Activated CD8-positive, alpha-beta memory T cell treated with anti-CD3 and anti-CD28 coated beads, Interleukin-2, amount 50 U/mL, for 24 hours (primary cell): ENCODE measurements around the gene HDC.

Experiments used
- DNase-seq: peaks from one replicate; pipeline ENCODE4 v3.0.0-alpha.2; 2020; ENCODE audit errors: extremely low read depth

HDC gene, protein sequence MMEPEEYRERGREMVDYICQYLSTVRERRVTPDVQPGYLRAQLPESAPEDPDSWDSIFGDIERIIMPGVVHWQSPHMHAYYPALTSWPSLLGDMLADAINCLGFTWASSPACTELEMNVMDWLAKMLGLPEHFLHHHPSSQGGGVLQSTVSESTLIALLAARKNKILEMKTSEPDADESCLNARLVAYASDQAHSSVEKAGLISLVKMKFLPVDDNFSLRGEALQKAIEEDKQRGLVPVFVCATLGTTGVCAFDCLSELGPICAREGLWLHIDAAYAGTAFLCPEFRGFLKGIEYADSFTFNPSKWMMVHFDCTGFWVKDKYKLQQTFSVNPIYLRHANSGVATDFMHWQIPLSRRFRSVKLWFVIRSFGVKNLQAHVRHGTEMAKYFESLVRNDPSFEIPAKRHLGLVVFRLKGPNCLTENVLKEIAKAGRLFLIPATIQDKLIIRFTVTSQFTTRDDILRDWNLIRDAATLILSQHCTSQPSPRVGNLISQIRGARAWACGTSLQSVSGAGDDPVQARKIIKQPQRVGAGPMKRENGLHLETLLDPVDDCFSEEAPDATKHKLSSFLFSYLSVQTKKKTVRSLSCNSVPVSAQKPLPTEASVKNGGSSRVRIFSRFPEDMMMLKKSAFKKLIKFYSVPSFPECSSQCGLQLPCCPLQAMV

DNA sequence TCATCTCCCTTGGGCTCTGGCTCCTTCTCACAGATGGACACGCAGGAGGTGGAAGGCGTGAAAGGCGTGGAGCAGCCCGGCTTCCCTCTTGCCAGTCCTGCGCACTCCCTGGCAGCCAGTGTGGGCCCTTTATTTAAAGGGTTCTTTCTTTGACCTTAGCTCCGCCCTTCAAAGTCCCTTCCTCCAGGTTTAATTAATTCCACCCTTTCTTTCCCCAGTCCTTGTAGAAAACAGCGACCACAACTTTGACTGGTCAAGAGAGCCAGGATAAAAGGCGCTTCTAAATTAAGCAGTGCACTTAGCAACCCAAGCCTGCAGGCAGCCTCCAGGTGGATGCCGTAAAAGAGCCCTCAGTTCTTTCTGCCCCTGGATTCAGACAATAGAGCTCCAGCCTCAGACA, at the start of gene HDC:
Gene HDC, minus strand, starts transcription at position 107 of the 400 bp plus-strand sequence. Its CDS starts 103 bp downstream, at position 4.
- no peak for DNase-seq

- DNase-seq: no peak
Measured at GRCh38 chr15:50312636-50313035, 47.1 kb upstream of the HDC start.

DNA sequence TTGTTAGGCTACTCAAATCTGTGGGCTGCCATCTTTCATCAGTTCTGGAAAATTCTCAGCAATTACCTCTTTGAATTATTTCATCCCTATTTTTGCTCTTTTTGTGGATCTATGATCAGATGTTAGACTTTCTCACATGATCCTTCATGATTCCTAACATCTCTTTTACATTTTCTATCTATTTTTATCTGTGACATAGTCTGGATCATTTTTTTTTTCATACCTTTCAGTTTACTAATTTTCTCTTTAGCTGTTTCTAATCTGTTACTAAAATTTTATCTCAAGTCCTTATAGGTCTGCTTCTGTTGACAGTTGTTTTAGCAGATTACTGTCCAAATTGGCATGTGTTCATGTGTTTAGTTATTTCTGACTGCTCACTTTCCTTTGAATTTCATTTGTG, 42.3 kb upstream of the HDC start:
- no peak for DNase-seq

GRCh38 chr15:50304836-50305235, 39.3 kb upstream of the HDC start:
- DNase-seq: no peak

- no peak for DNase-seq
Measured at GRCh38 chr15:50302581-50302980, 37.1 kb upstream of the HDC start.

GRCh38 chr15:50298340-50298739, 32.8 kb upstream of the HDC start:
- DNase-seq: no peak

DNA sequence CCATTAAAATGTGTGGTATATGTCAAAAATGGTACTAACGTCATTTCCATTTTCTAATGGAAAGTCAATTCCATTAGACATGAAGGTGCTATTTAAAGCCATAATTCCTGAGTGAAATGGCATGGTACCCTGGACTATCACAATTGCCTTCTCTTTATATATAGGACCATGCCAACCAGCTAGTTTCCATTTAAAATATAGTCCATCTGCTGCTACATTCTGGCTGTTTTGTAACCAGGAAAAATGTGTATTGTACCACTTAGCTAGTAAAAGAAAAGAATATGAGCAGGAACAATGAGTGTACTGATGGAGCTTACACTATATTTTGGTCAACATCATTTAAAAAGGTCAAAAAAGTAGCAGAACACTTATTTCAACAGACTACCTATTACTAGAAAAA, 30.4 kb upstream of the HDC start:
- no peak for DNase-seq

- DNase-seq: no peak
Measured at GRCh38 chr15:50289749-50290148, 24.2 kb upstream of the HDC start.

GRCh38 chr15:50287324-50288116, 22.0 kb upstream of the HDC start:
- no peak for DNase-seq

GRCh38 chr15:50281427-50281826, 15.9 kb upstream of the HDC start:
- no peak for DNase-seq

- DNase-seq: no peak
Measured at GRCh38 chr15:50280271-50280670, 14.7 kb upstream of the HDC start.

DNA sequence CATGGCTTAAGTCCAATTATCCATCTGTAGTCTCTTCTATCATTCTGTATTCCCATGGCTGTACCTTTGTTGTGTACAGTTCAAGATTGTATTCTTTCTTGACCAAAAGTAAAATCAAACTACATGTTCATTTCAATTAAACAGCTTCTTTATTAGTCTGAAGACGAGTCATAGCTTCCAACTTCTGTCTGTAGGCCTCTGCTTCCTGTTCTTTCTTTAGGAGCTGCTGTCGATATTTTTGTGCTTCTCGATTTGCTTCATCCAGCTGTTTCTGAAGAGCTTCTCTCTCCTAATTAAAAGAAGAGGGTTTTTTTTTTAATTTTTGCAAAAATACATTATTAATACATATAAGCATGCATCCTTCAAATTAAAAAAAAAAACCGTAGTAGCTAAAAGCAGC, 13.0 kb upstream of the HDC start:
- no peak for DNase-seq

- no peak for DNase-seq
Measured at GRCh38 chr15:50277370-50277769, 11.8 kb upstream of the HDC start.

DNA sequence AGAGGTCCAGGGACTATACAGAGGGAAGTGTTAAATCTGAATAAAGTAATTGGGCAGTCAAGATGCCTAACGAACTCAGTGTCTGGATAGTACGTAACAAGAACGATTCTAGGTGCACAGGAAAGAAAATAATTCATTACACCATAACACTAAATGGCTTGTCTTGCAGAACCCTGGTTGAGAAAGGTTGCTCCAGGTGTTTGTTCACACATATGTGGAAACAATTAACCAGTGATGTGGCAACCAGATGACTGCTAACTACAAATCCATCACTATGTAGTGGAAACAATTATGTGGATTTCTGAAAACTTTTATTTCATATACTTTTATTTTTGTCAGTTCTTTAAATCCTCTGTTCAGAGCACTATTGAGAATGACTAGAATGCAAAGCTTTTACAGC, 10.4 kb upstream of the HDC start:
- no peak for DNase-seq

- DNase-seq: no peak
Measured at GRCh38 chr15:50275091-50275490, 9.6 kb upstream of the HDC start.

DNA sequence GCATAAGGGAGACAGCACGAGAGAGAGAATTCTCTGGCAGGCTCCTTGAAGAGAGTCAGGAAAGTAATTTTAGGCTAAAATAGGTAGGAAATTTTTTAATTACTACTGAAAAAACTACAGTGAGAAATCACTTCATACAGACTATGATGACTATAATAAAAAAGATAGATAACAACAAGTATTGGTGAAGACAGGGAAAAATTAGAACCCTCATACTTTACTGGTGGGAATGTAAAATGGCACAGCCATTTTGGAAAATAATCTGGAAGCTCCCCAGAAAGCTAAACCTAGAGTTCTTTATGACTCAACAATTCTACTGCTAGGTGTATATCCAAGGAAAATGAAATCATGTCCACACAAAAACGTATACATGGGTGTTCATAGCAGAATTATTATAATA, 2.1 kb upstream of the HDC start:
- DNase-seq: no peak

DNA sequence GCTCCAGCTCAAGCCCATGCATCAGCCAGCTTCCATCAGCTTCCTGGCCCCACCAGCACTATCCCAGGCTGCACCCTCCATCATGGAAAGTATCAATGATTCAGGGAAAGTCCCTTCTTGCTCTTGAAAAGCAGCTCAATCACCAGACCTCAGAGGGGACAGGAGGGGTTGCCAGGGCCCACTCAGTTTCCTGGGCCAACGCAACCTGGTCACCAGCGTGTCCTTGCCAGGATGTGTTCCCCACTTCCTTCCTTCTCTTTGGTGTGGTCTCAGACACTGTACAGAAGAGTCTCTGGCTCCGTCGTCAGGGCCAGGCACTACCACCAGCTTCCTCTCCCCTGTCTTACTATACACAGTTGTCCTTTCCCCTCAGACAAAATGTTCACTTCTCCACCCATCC, 3.0 kb downstream of the HDC start:
- DNase-seq: no peak

- DNase-seq: no peak
Measured at GRCh38 chr15:50261981-50262380, 3.5 kb downstream of the HDC start.

DNA sequence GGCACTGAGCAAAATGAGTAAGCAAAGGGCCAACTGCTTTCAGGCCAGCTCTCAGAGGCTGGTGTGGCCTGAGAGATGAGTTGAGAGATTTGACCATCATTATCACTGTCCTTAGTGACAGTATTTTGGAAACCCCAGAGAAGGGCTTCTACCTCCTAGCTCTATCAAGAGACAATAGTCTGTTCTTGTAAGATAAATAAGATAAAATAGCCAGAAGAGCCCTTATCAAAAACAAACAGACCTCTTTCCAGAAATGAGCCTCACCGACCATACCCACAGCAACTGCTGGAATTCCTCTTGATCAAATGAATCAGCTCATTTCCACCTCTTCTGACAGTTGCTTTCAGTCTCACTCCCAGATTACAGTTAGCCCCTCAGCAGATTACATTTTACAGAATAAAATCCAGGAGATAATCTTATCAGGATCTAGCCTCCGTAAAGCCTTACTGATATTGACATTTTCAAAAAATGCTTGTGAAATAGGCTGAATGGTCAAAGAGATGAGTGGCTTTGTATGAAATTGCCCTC, 4.5 kb downstream of the HDC start:
- no peak for DNase-seq

- no peak for DNase-seq
Measured at GRCh38 chr15:50259276-50259675, 6.2 kb downstream of the HDC start.

DNA sequence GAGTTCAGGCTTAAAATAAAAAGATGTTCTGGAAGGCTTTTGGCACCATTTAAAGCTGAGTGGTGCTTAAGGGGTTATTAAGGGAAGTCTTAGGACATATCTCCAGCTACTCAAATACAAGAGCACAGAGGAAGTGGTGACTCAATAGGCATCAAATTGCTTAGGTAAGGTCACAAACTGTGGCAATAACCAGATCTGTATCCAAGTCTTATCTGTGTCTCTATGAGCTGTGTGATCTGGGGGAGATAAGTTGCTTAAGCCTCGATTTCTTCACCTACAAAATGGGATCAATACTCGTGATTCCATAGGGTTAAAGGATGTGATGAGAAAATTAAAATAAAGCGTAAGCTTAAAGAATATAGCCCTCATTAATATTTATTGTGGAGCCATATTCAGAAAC, 7.6 kb downstream of the HDC start:
- DNase-seq: no peak

- no peak for DNase-seq
Measured at GRCh38 chr15:50257332-50257731, 8.2 kb downstream of the HDC start.
